ENCODE results near the gene GLRX5. TPM values are rescaled to one million over a fixed set of nuclear protein-coding genes. Genes with fewer than 3 reads are reported as not detected.

GLRX5 gene
- total and polyA plus RNA-seq, 2 experiments from 2014 or later, result 91.4 to 130 TPM

DNA sequence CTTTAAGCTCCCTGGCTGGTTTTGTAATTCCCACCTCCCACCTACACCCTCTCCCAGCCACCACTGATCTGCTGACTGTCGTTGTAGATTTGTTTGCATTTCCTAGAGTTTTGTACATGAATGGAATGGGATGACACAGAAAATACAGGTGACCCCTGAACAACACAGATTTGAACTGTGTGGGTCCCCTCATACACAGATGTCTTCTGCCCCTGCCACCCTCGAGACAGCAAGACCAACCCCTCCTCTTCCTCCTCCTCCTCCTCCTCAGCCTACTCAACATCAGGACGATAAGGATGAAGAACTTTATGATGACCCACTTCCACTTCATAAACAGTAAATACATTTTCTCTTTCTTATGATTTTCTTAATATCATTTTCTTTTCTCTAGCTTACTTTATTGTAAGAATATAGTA lies 47.2 kb upstream of the GLRX5 start:
- H3K4me2 ChIP-seq, result no peak overlapping the region
- H3K27me3 ChIP-seq (ENCODE audit: insufficient read depth), result no peaks in the 10 kb centered on the region
- no peaks in the 10 kb centered on the region for H3F3A ChIP-seq (replicated peaks; ENCODE audit: low read depth)
- Mint-ChIP-seq H3K4me3 (no peak overlapping the region), H3K27me3 (ENCODE audit: insufficient read depth, low read depth, poor library complexity) (peaks cover 3% of the 10 kb centered on the region), H3K4me1 (peaks cover 14% of the 10 kb centered on the region; the same call in 2 of the 3 replicates), H3K36me3 (ENCODE audit: low read depth) (no peaks in the 10 kb centered on the region), H3K9me3 (no peaks in the 10 kb centered on the region), H3K27ac (no peak overlapping the region)
- no peak overlapping the region for H3K27ac ChIP-seq (ENCODE audit: low read depth)
- ATAC-seq (no peak), DNase-seq (ENCODE audit: low spot score) (no peak)
- H4K20me1 ChIP-seq (replicated peaks; ENCODE audit: insufficient read depth), result no peaks in the 10 kb centered on the region
- H3K9me2 ChIP-seq (ENCODE audit: insufficient read depth), result no peaks in the 10 kb centered on the region
- H3K4me1 ChIP-seq (ENCODE audit: insufficient read depth), result no peaks in the 10 kb centered on the region; the same call in 1 of the 2 replicates
- H3K36me3 ChIP-seq (ENCODE audit: insufficient read depth), result no peaks in the 10 kb centered on the region
- no peaks in the 10 kb centered on the region for H3K79me2 ChIP-seq (replicated peaks; ENCODE audit: insufficient read depth)
- TF ChIP-seq CTCF (conservative IDR thresholded peaks at IDR 0.05; ENCODE audit: low read depth in 2 of 2) (no peak), JUNB (IDR thresholded peaks at IDR 0.05; ENCODE audit: unreplicated experiment) (no peak), EZH2phosphoT487 (IDR thresholded peaks at IDR 0.05; ENCODE audit: unreplicated experiment) (no peak), ZNF114 (CRISPR knock-in tag; IDR thresholded peaks at IDR 0.05) (no peak), POLR2AphosphoS5 (IDR thresholded peaks at IDR 0.05; ENCODE audit: low read depth) (no peak), CREB1 (CRISPR knock-in tag; IDR thresholded peaks at IDR 0.05; ENCODE audit: low read depth) (no peak), NANOG (IDR thresholded peaks at IDR 0.05; ENCODE audit: borderline replicate concordance) (no peak), EZH2 (IDR thresholded peaks at IDR 0.05; ENCODE audit: low read depth, unreplicated experiment) (no peak), STAT1 (IDR thresholded peaks at IDR 0.05; ENCODE audit: unreplicated experiment) (no peak), ZNF331 (CRISPR knock-in tag; IDR thresholded peaks at IDR 0.05; ENCODE audit: low read depth) (no peak)
- TF ChIP-seq, protein P1, sequence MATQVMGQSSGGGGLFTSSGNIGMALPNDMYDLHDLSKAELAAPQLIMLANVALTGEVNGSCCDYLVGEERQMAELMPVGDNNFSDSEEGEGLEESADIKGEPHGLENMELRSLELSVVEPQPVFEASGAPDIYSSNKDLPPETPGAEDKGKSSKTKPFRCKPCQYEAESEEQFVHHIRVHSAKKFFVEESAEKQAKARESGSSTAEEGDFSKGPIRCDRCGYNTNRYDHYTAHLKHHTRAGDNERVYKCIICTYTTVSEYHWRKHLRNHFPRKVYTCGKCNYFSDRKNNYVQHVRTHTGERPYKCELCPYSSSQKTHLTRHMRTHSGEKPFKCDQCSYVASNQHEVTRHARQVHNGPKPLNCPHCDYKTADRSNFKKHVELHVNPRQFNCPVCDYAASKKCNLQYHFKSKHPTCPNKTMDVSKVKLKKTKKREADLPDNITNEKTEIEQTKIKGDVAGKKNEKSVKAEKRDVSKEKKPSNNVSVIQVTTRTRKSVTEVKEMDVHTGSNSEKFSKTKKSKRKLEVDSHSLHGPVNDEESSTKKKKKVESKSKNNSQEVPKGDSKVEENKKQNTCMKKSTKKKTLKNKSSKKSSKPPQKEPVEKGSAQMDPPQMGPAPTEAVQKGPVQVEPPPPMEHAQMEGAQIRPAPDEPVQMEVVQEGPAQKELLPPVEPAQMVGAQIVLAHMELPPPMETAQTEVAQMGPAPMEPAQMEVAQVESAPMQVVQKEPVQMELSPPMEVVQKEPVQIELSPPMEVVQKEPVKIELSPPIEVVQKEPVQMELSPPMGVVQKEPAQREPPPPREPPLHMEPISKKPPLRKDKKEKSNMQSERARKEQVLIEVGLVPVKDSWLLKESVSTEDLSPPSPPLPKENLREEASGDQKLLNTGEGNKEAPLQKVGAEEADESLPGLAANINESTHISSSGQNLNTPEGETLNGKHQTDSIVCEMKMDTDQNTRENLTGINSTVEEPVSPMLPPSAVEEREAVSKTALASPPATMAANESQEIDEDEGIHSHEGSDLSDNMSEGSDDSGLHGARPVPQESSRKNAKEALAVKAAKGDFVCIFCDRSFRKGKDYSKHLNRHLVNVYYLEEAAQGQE (IDR thresholded peaks at IDR 0.05; ENCODE audit: unreplicated experiment), result no peak
- TF ChIP-seq, protein P2, sequence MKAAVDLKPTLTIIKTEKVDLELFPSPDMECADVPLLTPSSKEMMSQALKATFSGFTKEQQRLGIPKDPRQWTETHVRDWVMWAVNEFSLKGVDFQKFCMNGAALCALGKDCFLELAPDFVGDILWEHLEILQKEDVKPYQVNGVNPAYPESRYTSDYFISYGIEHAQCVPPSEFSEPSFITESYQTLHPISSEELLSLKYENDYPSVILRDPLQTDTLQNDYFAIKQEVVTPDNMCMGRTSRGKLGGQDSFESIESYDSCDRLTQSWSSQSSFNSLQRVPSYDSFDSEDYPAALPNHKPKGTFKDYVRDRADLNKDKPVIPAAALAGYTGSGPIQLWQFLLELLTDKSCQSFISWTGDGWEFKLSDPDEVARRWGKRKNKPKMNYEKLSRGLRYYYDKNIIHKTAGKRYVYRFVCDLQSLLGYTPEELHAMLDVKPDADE (IDR thresholded peaks at IDR 0.05), result no peak
- no peak overlapping the region for H3K4me3 ChIP-seq
- no peak overlapping the region for H2AFZ ChIP-seq
